Activated effector memory CD4-positive, alpha-beta T cell treated with Interleukin-2 at 50 U/mL for 16 hours (primary cell): ENCODE measurements around the gene SALL1.

Experiments used
- DNase-seq: peaks from one replicate; pipeline ENCODE4 v3.0.0-alpha.2; 2020

SALL1 gene

GRCh38 chr16:51150888-51151320 is at the start of gene SALL1:
Gene SALL1, minus strand, starts transcription at chr16:51151270. Its CDS starts 29 bp downstream, at chr16:51151241.
- no peak for DNase-seq

- DNase-seq: no peak
Measured at GRCh38 chr16:51200793-51201192, 49.7 kb upstream of the SALL1 start.

DNA sequence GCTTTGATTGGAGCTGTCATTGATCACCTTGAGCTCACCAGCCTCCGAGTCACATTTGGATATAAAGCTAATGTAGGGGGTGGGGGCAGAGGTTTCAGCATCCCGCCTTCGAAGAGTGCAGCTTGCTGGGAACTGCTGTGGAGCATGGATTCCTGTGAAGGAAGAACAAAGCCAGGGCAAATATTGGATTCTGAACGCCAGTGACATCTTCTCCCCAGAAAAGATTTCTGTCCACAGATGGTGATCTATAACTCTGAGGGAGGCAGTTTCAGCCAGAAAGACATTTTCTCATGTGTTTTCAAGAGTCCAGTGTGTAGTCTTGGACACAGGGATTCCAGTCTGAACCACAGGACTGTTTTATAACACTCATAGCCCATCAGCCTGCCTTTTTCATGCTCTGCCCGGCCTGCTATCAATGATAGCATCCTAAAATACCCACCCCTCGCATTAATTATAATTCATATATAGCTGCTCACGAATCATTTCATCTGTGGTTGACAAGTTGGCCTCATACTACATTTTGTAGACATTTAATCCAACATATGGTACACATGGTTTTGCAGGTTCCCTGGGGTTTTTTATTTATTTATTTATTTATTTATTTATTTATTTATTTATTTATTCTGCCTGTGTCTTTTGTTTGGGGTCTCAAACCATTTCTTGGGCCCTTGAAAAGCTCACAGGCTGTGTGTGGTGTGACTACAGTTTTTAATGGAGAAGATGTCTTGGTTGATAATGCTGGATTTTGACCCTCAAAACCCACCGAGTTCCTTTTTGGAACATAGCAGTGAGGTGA is 47.1 kb upstream of the SALL1 start:
- no peak for DNase-seq

GRCh38 chr16:51193879-51194278 is 42.8 kb upstream of the SALL1 start:
- no peak for DNase-seq

- DNase-seq: no peak
Measured at GRCh38 chr16:51184702-51185433, 33.8 kb upstream of the SALL1 start.

DNA sequence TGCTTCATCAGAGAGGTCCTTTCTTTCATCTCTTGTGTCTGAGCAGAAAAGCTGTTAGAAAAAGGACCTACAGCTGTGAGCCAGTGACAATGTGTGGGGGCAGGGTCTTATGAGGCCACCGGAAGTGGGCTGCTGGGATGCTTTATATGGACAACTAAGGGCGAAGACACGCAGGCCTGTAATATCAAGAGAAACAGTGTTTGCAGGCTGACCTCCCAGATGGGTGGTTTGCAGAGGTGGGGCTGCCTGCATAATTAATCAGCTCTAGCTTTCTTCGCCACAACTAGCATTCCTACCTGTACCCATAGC is 30.4 kb upstream of the SALL1 start:
- DNase-seq: no peak

DNA sequence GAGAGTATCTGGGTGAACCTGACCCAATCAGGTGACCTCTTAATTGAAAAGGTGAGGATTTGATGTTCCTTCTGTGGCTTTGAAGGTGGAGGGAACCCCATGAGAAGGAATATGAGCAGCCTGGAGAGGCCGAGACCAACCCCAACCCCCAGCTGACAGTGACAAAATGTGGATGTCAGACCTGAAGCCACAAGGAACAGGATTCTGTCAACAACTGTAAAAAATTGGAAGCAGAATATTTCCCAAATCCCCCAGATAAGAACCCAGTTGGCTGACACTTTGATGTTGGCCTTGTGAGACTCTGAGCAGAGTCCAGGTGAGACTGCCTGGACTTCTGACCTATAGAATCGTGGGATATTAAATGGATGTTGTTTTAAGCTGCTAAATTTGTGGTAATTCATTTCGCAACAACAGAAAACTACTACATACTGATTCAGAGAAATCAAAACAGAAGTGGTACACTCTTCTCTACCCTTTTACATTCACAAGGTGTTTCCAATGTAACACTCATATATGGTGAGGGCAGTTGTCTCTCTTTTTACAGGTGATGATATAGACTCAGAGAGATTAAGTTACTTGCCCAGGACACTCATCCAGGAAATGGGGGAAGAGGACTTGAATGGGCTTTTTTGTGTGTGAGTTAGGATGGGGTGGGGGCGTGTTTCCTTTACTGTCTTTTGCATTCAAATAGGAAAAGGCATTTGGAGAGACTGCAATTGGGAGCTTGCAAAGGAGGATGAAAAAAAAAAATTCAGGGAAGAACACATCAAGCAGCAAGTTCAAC is 29.8 kb upstream of the SALL1 start:
- no peak for DNase-seq

DNA sequence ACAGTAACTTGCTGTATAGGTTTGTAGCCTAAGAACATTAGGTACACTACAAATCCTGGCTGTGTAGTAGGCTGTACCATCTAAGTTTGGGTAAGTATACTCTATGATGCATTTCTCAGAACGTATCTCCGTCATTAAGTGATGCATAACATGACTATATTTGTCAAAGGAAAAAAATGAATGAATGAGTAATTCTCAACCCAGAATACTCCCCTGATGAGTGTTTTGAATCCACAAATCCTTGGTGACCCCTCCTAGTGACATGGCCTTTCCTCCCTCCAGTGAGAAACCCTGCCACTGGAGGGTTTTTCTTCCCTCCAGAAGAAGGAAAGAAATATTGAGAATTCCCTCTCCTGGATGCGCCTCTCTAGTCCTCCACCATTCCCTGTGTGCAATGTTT is 24.0 kb upstream of the SALL1 start:
- DNase-seq: no peak

GRCh38 chr16:51172368-51172767 is 21.3 kb upstream of the SALL1 start:
- DNase-seq: no peak

DNA sequence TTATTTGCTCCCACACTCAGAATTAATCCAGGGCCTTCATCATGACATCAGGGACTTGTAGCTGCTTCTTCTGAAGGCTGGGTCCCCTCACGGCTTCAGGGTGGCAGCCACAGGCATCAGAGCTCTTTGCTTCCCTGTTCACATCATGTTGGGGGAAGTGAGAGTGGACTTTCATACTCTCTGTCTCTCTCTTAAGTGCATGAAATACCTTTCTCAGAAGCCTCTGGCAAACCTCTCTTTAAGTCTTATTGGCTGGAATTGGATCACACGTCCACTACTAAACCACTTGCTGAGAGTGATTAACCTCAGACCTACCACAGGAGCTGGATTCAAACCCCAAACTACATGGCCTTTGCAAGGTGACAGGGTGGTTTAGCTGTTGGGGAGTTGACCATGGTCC is 17.7 kb upstream of the SALL1 start:
- no peak for DNase-seq

DNA sequence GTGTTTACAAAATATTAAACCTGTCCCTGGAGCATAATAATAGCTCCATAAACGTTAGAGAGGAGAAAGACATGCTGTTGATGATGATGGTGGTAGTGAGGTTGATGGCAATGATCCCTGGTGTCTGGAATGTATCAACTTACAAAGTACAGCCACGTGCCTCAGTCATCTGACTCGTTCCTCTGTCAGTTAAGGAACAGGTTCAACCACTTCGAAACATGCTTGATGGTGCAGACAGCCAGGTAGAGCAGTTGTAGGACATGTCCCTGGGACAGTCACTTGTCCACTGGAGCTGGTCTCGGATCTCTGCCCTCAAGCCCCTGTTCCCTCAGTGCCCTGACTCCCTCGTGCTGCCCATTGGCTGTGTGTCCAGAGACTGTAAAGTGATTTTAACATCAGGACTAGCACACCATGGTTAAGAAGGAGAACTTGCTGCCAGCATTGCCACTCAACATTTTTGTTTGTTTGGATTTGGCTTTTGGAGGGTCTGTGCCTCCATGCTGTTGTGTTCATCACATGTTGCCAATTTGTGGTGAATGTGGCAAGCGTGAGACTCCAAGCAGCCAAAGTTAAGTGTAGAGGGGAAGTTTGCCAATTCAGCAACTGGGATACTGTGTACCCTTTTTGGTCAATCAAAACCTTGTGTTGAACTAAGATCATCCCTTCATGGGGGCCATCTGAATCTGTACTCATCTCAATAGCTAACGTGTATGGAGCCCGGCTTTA is 16.3 kb upstream of the SALL1 start:
- DNase-seq: no peak

DNA sequence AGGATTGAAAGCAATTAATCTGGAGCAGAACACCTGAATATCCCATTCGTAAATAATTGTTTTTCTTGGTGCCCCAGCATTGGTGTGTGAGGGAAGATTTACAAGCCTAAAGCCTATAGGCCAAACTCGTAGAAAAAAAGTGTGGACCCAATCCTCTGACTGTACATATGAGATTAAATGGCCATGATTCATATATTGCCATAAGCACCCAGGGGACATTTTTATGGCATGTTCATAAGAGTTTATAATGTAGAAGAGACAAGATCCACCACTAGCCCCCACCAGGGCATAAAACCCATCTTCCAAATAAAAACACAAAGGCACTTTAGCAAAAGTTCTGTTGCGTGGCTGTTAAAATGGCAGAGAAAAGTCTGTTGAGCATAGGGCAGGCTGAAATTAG is 15.5 kb upstream of the SALL1 start:
- no peak for DNase-seq

- no peak for DNase-seq
Measured at GRCh38 chr16:51166091-51166490, 15.0 kb upstream of the SALL1 start.

DNA sequence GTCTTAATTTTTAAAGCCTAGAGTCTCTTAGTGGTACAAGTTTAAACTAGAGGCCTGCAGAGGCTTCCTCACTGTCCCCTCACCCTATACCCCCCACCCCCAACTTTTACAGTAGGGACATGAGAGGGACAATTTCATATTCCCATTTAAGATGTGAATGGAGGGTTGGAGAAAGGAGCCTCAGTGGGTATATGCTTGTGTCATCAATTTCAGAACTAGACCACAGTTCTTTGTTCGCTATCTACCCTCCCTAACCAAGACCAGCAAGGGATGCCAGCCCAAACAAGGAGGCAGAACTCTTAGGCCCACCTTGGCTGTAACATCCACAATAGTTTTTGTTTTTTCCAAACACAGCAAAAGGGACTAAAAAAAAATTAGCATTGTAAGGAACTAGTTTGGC is 14.0 kb upstream of the SALL1 start:
- no peak for DNase-seq

GRCh38 chr16:51164574-51164973 is 13.5 kb upstream of the SALL1 start:
- no peak for DNase-seq

- DNase-seq: no peak
Measured at GRCh38 chr16:51163894-51164566, 13.0 kb upstream of the SALL1 start.

- DNase-seq: no peak
Measured at GRCh38 chr16:51163366-51163765, 12.3 kb upstream of the SALL1 start.

- no peak for DNase-seq
Measured at GRCh38 chr16:51161440-51162195, 10.5 kb upstream of the SALL1 start.

DNA sequence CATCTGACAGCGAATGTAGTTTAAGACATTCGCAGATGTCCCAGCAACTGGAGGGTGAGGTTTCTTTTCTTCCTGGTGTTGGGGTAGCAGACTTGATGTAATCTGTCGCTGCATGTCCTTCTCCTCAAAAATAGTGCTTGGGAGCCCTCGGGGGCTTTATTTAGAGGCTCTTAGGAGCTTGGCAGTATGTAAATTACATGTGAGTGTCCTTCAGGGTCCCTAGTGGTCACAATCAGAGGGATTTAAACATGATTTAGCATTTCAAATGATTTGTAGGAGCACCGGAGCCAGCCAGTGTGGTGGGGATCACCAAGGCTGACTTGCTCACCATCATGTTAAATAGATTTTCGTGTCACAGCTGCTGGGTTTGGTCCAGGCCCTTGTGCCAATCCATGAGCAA is 8.8 kb upstream of the SALL1 start:
- no peak for DNase-seq

DNA sequence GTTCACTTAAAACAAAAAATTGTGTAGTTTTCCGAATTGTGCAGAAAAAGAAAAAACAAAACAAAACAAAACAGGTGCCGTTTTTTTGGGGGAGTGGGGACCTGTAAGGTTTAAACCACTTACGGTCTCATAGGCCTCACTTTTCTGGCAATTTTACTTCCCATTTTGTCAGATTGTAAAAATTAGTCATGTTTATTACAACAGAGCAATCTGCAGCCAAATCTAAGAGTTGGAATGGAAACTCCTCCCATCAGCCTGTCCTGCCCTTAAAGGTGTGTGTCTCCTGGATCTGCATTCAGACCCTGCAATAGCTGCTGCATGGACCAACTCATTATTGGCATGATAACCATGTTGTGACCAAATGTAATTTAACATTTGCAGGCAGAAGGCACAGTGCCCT is 8.2 kb upstream of the SALL1 start:
- no peak for DNase-seq

- no peak for DNase-seq
Measured at GRCh38 chr16:51157698-51158097, 6.6 kb upstream of the SALL1 start.

DNA sequence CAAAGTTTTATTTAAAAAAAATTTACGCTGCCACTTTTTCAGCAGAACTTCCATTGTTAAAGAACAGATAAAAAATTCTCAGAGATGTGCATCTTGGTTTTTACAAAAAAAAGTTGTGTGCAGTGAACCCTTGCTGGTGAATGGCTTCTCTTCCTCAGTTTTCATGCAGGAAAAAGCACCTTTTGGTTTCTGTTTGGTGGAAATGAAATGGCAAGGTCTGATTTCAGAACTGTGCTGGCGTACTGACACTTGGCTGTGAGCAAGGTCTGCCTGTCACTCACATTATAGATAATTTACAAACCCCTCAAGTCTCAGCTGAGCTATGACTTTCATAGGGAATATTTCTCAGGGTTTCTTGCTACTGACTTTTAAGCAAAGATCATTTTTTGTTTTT is 5.7 kb upstream of the SALL1 start:
- DNase-seq: no peak
